GM12891 (cell line): ENCODE results near the gene LMOD2.

Source experiments
- DNase-seq: peaks from one replicate; pipeline ENCODE4 v3.0.0; 2011; ENCODE audit warnings: low spot score; ENCODE audit not compliant: insufficient read length
- FAIRE-seq: peaks from 2 replicates; lab custom pipeline; 2011; peaks lifted over from hg19 to GRCh38; lab: Jason Lieb, UNC
- PAX5 ChIP-seq: IDR thresholded peaks from 2 replicates; pipeline ENCODE4 v1.6.1; 2011; ENCODE audit warnings: low read length, moderate library complexity, mild to moderate bottlenecking; ENCODE audit not compliant: insufficient read depth, severe bottlenecking
- POLR2A ChIP-seq: IDR thresholded peaks from 2 replicates; pipeline ENCODE4 v1.6.1; 2011; ENCODE audit warnings: low read depth, low read length, control low read depth
- POLR2AphosphoS5 ChIP-seq: IDR thresholded peaks from 2 replicates; pipeline ENCODE4 v1.6.1; 2011; ENCODE audit warnings: low read depth, low read length, control low read depth
- POU2F2 ChIP-seq: IDR thresholded peaks from 2 replicates; pipeline ENCODE4 v1.6.1; 2011; ENCODE audit warnings: low read depth, mild to moderate bottlenecking, control low read depth, low read length, moderate library complexity
- SPI1 ChIP-seq: IDR thresholded peaks from 2 replicates; pipeline ENCODE4 v1.6.1; 2011; ENCODE audit warnings: low read depth, low read length, control low read depth
- TAF1 ChIP-seq: IDR thresholded peaks from 2 replicates; pipeline ENCODE4 v1.6.1; 2011; ENCODE audit warnings: low read depth, low read length, control low read depth

LMOD2 gene

DNA sequence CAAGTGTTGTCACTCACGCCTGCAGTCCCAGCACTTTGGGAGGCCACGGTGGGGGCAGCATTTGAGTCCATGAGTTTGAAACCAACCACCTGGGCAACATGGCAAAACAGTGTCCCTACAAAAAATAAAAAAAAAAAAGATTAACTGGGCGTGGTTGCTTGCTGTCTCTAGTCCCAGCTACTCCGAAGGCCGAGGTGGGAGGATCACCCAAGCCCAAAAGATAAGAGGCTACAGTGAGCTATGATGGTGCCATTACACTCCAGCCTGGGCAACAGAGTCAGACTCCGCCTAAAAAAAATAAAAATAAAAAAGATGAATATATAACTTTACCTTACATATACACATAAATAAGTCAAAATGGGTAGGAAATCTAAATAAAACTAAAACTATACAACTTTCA lies 2.5 kb upstream of the LMOD2 start:
- no peak for DNase-seq
- TF ChIP-seq POLR2AphosphoS5 = no peak
- TF ChIP-seq POLR2A = no peak
- no peak for TF ChIP-seq SPI1
- TF ChIP-seq POU2F2 = no peak
- no peak for TF ChIP-seq PAX5
- TF ChIP-seq TAF1 = no peak
- FAIRE-seq = no peak

DNA sequence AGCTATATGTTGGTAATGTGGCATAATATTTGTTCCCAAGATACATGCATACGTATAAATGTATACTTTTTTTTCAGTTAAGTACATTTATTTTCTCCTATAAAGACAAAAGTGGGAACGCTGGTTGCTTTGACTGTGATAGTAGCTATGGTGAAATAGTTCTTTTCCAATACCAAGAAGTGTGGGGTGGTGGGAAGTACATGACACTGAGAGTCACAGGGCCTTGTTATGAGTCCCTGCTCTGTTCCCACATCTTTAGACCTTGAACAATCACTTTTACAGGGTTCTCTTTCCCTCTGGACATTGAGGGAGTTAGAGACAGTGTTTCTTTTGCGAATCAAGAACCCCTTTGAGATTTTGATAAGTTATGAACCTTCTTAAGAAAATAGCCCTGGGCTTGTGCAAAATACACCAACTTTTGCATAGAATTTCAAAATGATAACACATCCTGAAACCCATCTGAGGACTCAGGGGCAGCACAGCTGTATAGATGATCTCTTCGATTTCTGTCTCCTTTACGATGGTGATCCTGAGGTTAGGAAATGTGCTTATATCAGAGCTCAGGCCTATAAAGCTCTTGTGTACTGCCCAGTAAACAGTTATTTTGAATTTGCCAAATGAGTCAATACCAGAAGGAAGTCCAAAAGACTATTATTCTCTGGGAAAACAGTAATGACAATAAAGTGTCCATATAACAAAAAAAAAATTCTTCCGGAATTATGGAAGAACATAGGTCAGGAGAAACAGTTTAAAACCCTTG lies 1.1 kb downstream of the LMOD2 start:
- DNase-seq (no peak), FAIRE-seq (no peak)
- TF ChIP-seq POLR2AphosphoS5 = no peak
- no peak for TF ChIP-seq POLR2A
- TF ChIP-seq POU2F2 = no peak
- TF ChIP-seq SPI1 = no peak
- TF ChIP-seq PAX5 = no peak
- no peak for TF ChIP-seq TAF1

DNA sequence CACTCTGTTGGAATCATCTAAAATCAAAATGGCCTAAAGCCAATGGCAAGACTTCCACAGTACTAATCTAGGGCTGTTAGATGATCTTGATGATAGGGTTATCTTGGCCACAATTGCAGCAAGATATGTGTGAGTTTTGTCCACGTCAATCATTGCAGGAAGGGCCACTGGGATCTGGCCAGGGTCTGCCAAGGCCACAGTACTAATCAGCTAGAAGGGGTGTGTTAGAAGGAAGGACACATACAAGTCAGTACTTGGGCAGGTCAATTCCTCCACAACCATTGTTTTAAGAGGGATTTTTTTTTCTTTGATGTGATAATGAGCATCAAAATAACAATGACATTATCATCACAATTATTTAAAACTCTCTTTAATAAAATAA lies 1.6 kb downstream of the LMOD2 start:
- no peak for FAIRE-seq
- no peak for DNase-seq
- TF ChIP-seq POU2F2 (no peak), TAF1 (no peak), POLR2A (no peak), POLR2AphosphoS5 (no peak), SPI1 (no peak), PAX5 (no peak)

DNA sequence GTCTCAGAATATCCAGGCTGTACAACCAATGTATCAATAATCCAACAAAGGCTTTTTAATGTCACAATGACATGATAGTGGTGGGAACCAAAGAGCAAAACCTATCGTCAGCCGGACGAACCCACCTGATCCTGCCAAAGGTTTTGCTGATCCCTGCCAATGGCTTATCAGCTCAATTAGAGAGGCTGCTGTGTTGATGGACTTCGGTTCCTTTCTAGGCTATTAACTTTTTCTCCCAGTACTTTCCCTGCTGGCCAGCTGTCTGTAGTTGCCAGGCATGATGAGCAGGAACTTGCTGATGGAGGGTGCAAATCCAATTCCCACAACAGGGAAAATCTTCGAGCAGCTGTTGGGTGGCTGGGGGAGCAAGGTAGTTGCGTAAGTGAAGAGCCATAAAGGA lies 2.4 kb downstream of the LMOD2 start:
- FAIRE-seq (no peak), DNase-seq (no peak)
- no peak for TF ChIP-seq POLR2A
- TF ChIP-seq SPI1 = no peak
- TF ChIP-seq PAX5 = no peak
- no peak for TF ChIP-seq TAF1
- TF ChIP-seq POU2F2 = no peak
- no peak for TF ChIP-seq POLR2AphosphoS5

DNA sequence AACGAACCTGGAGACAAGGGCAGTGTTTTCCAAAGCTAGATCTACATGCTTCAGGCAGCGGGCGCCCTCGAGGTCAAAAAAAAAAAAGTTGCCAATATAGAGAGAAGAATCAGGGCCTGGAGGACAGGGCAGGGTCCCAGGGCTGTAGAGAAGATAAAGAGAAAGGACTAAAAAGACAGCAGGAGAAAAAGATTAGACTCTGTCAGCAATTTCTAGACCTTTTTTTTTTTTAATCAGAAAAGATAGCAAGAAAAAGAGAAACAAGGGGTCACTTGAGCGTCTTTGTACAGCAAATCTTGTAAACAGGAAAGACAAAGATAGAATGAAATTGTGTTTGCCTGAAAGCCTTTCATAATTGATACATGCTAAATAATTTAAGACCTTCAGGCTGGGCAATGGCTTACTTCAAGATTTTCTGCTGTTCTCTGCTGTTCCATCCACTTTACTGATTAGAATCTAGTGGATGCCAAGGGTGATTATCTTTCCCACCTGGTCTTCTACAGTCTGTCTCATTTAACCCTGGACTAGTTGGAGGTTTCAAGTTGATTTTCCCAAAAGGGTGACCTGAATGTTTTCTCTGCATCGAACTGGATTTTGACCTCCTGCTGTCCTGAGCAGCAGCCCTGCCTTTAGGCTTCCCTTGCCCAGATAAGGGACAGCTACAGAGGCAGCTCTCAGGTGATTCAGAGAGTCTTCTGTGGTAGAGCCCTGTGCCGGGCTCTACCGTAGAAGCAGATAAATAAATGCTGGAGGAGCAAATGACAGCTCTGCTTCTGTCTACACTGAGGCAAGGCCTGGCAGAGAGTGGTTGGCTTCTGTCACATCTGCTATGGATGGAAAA lies 5.1 kb downstream of the LMOD2 start:
- no peak for FAIRE-seq
- TF ChIP-seq SPI1 = no peak
- DNase-seq = no peak

DNA sequence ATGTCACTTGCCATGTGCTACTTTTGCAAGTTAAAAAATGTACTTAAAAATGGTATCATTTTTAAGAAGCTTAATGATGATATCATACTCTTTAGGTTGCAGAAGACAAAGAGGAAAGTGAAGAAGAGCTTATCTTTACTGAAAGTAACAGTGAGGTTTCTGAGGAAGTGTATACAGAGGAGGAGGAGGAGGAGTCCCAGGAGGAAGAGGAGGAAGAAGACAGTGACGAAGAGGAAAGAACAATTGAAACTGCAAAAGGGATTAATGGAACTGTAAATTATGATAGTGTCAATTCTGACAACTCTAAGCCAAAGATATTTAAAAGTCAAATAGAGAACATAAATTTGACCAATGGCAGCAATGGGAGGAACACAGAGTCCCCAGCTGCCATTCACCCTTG lies 6.1 kb downstream of the LMOD2 start:
- TF ChIP-seq TAF1 (no peak), POLR2A (no peak), SPI1 (no peak), POLR2AphosphoS5 (no peak), PAX5 (no peak), POU2F2 (no peak)
- no peak for FAIRE-seq
- no peak for DNase-seq

DNA sequence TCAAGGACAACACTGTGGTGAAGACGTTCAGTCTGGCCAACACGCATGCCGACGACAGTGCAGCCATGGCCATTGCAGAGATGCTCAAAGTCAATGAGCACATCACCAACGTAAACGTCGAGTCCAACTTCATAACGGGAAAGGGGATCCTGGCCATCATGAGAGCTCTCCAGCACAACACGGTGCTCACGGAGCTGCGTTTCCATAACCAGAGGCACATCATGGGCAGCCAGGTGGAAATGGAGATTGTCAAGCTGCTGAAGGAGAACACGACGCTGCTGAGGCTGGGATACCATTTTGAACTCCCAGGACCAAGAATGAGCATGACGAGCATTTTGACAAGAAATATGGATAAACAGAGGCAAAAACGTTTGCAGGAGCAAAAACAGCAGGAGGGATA lies 6.6 kb downstream of the LMOD2 start:
- no peak for FAIRE-seq
- DNase-seq = no peak
- TF ChIP-seq POLR2AphosphoS5 (no peak), PAX5 (no peak), SPI1 (no peak), TAF1 (no peak), POU2F2 (no peak), POLR2A (no peak)

DNA sequence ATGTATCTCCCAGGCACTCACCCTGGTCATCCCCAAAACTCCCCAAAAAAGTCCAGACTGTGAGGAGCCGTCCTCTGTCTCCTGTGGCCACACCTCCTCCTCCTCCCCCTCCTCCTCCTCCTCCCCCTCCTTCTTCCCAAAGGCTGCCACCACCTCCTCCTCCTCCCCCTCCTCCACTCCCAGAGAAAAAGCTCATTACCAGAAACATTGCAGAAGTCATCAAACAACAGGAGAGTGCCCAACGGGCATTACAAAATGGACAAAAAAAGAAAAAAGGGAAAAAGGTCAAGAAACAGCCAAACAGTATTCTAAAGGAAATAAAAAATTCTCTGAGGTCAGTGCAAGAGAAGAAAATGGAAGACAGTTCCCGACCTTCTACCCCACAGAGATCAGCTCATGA lies 7.1 kb downstream of the LMOD2 start:
- FAIRE-seq (no peak), DNase-seq (no peak)
- TF ChIP-seq POLR2A = no peak
- TF ChIP-seq SPI1 = no peak
- TF ChIP-seq PAX5 = no peak
- TF ChIP-seq POLR2AphosphoS5 = no peak
- no peak for TF ChIP-seq POU2F2
- TF ChIP-seq TAF1 = no peak

DNA sequence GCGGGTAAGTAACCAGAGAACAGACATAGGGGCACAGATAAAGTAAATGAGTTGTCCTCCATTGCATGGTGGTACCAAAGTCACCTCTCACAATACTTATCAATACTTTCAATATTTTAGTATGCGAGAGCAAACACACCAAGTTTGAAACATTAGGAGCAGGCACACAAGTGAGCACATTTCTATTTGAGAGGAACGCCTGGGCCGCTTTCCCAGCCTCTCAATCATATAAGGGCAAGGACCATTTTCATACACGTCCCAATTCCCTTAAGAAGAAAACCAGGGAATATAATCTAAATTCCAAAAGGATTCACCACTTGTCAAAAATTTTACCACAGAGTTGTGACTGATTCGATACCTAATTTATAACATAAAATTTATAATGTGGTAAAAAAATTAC lies 7.5 kb downstream of the LMOD2 start:
- DNase-seq (no peak), FAIRE-seq (no peak)
- TF ChIP-seq POLR2AphosphoS5 (no peak), PAX5 (no peak), POU2F2 (no peak), TAF1 (no peak), SPI1 (no peak), POLR2A (no peak)

DNA sequence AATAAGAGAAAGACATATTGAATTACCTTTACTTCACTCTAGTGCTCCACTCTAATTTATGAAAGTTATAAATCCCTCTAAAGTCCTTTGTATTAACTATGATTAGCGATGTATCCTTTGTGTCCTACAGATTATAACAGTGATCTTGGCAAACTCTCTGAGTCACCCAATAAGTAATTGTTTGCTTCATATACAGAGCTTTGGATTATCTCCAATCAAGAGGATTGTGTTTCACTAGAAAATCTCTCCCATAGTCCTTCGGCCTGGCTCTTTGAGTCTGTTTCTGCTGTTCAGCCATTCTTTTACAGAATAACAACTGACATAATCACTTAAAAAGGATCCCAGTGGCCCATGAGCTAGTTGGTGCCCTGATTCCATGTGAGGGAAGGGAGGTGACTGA lies 9.5 kb downstream of the LMOD2 start:
- no peak for DNase-seq
- FAIRE-seq = no peak
- no peak for TF ChIP-seq SPI1
- TF ChIP-seq TAF1 = no peak
